Activated T-cell treated with anti-CD3 and anti-CD28 coated beads for 48 hours (primary cell): ENCODE results near the gene MORN3.
"Not testable (repeated sequence)": the region's sequence is repeated elsewhere in the genome, so short reads cannot be mapped to it uniquely, and the experiment has no call there.

Experiments
- DNase-seq: peaks from one replicate; pipeline ENCODE4 v3.0.0-alpha.2; 2020; ENCODE audit warnings: low read depth

Gene MORN3

DNA sequence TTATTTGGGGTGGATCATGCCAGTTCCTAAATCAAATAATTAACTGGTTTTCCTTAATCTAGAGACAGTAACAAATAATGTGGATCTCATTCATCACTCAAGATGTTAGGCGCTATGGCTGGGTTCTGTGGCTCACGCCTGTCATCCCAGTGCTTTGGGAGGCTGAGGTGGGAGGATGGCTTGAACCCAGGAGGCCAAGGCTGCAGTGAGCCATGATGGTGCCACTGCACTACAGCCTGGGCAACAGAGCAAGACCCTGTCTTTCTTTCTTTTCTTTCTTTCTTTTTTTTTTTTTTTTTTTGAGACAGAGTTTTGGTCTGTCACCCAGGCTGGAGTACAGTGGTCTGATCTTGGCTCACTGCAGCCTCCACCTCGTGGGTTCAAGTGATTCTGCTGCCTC lies 23.3 kb upstream of the MORN3 start:
- DNase-seq = not testable (repeated sequence)

DNA sequence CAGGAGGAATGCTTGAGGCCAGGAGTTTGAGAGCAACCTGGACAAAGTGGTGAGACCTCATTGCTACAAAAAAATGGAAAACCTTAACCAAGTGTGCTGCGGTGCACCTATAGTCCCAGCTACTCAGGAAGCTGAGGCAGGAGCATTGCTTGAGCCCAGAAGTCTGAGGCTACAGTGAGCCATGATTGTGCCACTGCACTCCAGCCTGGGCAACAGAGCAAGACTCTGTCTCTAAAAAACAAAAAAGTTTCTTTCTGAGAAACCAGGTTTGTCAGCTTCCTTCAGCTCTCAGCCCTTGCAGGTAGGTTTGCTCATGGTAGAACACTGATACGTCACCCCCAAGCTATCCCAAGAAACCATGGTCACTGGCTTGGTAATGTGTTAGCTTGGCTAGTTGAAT lies 20.0 kb upstream of the MORN3 start:
- DNase-seq = no peak

DNA sequence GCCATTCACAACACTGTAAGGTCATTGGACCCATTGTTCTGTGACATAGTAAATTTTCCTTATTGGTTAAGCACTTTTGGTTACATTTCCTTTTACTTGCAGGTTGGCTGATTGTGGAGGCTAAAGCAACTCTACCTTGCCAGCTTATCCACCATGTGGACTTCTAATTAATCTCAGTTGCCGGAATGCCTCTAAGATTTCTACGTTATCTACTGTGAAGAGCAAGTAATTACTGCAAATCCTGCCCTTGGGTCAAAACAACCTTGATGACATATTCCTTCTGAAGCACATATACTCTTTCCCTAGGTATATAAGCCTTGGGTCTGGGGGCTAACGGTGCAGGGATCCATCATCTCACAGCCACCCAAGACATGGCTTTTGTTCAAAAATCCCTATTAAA lies 19.5 kb upstream of the MORN3 start:
- DNase-seq = no peak

DNA sequence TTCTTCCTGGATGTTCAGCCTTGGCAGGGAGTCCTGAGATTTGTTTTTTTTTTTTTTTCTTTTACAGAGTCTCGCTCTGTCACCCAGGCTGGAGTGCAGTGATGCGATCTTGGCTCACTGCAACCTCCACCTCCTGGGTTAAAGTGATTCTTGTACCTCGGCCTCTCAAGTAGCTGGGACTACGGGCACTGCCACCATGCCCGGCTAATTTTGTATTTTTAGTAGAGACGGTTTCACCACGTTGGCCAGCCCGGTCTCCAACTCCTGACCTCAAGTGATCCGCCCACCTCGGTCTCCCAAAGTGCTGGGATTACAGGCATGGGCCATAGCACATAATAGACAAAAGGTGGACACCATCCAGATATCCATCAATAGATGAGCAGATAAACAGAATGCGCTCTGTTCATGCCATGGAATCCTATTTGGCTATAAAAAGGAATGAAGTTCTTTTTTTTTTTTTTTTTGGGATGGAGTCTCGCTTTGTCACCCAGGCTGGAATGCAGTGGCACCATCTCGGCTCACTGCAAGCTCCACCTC lies 10.3 kb upstream of the MORN3 start:
- not testable (repeated sequence) for DNase-seq

DNA sequence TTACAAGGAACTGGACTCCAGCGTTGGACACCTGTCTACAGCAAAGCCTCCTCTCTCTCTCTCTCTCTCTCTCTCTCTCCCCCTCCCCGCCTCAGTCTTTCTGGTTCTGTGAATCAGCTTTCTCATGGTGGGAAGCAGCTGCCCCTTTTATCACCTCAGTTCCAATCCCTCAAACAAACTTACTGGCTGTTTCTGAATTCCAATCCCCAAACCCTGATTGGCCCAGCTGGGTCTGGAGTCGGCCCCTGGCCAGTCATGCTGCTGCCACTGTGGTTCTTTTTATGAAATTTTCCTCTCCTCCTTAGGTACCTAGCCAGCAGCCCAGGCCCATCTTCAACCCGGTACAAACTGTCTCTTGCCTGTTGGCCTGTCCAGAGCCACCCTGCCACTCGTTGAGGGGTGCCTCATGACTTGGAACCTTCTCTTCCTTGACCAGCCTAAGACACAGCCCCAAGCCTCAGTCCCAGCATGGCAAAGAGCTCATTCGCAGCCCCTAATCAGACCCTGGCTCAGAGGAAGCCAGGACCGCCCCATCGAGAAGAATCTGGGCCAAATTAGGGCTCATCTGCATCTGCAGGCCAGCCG lies 9.4 kb upstream of the MORN3 start:
- DNase-seq = no peak

DNA sequence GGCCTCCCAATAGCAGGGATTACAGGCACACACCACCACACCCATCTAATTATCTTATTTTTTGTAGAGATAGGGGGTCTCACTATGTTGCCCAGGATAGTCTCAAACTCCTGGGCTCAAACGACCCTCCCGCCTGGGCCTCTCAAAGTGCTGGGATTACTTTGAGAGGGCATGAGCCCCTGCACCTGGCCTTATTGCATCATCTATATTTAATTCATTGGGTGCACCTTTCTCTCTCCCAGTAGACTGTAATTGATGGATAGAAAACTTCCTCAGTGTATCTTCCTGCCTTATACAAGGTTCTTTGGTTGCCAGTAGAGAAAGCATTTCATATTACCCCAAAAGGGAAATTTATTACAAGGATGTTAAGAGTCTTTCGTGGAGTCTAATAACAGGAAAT lies 8.9 kb upstream of the MORN3 start:
- no peak for DNase-seq

DNA sequence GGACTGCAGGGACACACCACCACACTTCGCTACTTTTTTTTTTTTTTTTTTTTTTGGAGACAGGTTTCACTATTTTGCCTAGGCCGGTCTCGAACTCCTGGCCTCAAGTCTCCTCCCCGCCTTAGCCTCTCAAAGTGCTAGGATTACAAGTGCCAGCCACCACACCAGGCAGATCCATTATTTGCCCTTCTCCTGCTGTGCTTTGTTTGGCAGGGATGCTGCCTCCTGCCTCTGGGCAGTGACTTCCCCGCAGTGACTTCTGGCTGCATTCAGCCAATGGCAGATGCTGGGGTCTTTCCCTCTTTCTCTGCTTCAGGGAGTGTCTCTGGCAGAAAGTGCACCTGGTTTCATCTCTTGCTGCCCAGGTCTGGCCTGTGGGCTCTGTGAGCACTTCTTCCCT lies 6.7 kb upstream of the MORN3 start:
- DNase-seq = no peak

DNA sequence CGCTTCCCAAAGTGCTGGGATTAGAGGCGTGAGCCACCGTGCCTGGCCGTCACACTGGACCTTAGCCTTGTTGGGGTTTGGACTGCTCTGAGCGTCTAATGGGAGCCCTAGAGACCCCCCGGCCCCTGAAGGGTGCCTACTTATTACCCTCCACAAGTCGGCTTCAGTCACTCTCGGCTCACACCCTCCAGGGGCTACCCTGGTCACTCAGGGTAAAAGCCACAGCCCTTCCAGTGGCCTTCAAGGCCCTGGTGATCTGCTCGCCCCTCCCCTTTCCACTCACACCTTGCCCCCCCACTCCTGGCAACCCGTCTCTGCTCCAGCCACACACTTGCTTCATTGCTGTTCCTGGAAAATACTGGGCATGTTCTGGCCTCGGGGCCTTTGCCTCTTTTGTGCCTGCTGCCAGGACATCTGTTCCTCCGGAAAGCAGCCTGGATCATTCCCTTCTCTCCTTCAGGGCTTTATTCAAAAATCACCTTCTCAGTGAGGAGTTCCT lies 3.6 kb upstream of the MORN3 start:
- DNase-seq = no peak

DNA sequence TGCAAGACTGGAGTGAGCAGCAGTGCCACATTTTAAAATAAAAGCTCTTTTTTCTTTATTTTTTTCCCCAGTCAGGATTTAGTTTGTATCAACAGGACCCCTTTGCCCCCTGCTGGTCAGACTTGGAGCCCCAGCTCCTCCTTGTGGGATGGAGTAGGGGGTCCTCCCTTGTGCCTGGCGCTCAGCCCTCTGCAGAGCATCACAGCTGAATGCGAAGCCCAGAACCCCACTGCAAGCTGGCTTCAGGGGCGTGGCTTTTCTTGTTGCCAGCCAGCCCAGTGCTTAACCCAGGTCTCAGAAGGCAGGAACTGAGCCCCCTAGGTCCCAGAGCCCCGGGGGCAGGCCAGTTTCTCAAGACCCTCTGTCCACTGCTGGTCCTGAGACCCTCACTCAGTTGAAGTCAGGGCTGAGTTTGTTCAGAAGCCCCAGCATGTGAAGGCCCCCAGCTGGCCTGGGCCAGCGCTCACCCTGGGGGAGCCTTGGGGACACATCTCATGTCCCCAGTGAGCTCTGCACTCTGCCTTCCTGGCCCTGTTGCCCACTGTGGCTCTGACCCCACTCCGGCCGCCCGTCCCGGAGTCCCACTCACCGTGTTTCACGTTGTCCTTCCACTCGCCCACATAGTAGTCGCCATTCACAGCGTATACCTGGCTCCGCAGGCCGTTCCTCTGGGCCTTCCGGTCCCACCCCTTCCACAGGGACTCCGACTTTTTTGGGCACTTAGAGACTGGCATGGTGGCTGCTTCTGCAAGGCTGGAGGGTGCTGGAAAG lies 519 bp downstream of the MORN3 start:
- DNase-seq = no peak

DNA sequence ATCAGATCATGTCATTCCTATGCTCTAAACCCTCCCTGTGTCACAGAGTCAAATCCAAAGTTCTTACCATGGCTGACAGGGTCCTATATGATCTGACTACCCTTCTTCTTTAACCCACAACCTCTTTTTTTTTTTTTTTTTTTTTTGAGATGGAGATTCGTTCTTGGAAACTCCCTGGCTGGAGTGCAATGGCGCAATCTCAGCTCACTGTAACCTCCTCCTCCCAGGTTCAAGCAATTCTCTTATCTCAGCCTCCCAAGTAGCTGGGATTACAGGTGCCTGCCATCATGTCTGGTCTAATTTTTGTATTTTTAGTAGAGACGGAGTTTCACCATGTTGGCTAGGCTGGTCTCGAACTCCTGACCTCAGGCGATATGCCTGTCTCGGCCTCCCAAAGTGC lies 2.6 kb downstream of the MORN3 start:
- not testable (repeated sequence) for DNase-seq

DNA sequence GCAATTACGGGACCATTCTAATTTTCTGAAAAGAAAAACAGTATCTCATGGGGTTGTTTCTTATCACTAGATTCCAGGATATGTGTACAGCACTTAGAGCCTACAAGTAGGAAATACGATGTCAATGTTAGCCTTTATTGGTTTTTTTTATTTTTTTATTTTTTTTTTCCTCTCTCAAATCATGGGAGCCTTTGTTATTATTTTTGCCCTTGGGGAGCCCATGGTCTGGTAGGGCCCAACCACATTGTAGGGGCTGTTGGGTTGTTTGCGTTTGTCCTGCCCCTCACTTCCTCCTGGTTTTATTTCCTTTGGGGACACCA lies 5.9 kb downstream of the MORN3 start:
- no peak for DNase-seq

DNA sequence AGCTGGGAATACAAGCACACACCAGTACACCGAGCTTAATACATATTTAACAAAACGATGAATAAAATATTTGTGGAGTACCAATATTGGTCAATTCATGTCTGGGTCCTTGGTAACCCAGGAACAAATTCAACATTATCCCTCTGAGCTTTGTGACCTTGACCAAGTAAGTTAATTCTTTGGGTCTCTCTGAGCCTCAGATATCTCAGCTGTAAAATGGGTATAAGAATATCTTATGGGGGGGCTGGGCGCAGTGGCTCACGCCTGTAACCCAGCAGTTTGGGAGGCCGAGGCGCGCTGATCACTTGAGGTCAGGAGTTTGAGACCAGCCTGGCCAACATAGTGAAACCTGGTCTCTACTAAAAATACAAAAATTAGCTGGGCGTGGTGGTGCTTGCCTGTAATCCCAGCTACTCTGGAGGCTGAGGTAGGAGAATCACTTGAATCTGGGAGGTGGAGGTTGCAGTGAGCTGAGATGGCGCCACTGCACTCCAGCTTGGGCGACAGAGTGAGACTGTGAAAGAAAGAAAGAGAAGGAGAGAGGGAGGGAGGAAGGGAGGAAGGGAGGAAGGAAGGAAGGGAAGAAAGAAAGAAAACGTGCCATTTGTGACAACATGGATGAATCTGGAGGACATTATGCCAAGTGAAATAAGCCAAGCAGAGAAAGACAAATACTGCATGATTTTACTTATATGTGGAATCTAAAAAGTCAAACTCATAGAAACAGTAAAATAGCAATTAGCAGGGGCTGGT lies 7.9 kb downstream of the MORN3 start:
- not testable (repeated sequence) for DNase-seq

DNA sequence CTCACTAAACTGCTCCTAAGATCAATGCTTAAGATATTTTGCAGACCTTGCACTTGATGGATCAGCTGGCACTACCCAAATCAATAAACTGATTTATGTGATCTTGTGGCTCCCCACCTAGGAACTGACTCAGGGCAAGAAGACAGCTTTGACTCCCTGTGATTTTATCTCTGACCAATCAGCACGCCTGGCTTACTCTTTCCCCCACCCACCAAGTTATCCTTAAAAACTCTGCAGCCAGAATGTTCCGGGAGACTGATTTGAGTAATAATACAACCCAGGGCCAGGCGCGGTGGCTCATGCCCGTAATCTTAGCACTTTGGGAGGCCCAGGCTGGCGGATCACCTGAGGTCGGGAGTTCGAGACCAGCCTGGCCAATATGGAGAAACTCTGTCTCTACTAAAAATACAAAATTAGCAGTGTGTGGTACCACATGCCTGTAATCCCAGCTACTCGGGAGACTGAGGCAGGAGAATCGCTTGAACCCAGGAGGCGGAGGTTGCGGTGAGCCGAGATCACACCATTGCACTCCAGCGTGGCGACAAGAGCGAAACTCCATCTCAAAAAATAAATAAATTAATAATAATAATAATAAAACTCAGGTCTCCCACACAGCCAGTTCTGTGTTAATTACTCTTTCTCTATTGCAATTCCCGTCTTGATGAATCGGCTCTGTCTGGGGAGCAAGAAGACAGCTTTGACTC lies 12.0 kb downstream of the MORN3 start:
- peak; percentile 36 for DNase-seq

DNA sequence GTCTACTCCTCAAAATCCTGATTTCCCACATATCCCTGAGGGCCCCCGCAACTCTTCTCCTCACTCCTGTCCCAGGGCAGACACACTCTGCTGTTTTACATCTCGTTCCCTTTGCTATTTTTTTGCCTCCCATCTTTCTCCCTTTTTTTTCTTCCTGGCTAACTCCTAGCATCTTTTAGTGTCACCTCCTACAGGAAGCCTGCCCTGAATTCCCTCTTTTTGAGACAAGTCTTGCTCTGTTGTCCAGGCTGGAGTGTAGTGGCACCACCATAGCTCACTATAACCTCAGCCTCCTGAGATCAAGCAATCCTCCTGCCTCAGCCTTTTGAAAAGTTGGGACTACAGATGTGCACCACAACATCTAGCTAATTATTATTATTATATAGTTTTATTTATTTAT lies 13.3 kb downstream of the MORN3 start:
- no peak for DNase-seq

DNA sequence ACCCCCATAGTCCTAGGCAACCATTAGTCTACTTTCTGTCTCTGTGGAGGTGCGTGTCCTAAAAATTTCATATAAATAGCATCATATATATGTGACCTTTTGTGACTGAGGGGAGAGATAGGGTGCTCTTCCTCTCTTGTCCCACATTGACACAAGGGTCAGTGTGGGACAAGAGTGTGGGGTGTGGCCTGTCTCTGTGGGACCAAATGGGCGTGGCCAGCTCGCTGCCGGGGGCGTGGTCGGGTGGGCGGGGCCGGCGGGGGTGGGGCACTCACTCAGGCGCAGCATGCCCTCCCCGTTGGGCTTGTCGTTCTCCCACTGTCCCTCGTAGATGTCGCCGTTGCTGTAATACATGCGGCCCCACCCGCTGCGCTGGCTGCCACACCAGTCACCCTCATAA lies 15.5 kb downstream of the MORN3 start:
- DNase-seq = no peak

DNA sequence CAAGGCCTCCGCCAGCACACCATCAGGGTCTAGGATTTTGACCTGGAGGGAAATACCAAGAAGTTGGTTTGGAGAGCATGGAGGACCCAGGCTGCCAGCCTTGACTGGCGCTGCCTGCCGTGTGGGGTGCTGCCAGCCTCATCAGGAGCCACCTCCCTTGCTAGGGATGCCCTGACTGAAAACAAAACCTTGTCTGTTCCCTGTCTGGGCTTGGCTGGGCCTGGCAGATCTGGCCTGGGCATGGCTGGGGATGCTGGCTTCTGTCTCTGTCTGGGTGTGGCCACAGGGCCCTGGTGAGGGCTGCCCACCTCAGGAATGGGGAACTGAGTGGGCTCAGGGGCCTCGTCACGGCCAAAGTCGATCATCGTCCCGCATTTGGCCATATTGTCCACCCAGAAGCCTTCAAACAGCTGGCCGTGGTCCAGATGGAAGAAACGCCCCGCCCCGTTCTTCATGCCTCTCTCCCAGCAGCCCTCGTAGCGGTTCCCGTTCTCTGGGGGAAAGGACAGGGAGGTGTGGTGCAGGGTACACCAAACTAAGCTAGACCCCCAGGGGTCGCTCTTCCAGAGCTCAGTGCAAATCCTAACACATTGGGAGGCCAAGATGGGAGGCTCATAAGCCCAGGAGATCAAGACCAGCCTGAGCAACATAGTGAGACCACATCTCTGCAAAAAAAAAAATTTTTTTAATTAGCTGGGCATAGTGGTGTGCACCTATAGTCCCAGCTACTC lies 16.5 kb downstream of the MORN3 start:
- no peak for DNase-seq

DNA sequence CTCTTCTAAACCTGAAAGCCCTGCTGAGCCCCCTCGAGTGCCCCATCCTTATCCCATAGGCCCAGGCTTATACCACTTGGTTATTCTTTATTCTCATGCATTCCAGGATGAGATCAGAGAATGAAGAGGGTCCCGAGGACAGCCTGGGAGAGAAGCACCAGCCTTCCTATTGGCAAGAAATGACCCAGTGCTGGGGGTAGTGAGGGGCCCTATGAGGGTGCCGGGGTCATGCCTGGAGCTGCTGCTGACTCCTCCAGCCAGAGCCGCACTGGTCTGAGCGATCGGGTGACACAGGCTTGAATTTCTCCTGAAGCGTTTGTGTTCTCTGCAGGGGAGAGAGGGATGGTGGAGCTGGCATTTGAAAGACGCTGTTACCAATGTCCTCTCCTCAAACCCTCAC lies 18.1 kb downstream of the MORN3 start:
- DNase-seq = no peak

DNA sequence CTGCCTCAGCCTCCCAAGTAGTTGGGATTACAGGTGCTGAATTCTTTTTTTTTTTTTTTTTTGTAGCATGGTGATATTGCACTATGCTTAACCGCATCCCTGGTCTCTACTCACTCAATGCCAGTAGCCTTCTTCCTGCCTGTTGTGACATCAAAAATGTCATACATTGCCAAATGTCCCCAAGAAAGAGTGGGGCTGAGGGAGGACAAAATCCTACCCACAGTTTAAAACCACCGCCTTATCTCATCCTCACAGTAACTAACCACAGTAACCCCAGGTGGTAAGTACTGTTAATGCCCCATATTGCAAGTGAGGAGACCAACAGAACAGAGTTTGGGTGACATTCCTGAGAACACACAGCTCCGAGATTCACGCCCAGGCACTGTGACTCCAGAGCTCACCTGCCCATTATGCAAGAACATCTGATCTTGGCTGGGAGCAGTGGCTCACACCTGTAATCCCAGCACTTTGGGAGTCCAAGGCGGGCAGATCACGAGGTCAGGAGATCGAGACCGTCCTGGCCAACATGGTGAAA lies 19.6 kb downstream of the MORN3 start:
- no peak for DNase-seq

DNA sequence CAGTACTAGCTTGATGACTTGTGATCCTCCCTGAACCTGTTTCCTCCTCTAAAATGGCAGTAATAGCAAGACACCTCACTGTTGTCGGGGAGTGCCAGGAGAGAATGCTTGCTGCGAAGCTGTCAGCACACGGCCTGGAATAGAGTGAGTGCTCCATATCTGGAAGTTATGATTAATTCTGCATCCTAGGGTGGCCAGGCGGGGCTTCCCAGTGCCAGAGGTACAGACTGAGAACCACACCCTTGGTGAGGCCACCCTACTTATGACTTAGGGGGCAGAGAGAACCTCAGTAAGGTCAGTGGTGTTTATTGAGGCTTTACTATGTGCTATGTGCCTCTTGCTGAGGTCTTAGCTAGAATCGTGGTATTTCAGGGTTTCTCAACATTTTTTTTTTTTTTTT lies 20.1 kb downstream of the MORN3 start:
- no peak for DNase-seq

DNA sequence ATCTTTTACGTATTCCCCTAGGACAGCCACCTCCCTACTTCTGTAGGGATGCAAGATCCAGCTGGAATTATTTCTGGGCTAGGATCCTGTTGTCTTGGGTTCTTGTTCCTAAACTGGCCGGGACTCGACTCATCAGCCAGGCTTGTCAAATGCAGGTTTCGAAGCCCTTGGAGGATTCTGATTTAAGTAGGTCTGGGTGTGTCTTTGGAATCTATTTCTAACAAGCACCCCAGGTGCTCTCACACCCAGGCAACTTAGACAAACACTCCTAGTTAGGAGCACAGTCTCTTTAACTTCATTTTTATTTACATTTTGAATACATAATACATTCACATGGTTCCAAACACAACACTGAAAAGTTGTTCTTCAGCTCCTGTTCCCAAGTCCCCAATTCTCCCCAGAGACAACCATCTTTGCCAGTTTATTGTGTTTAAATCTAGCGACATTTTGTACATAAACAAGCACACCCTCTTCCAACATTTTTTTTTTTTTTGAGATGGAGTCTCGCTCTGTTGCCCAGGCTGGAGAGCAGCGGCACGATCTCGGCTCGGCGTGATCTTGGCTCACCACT lies 20.9 kb downstream of the MORN3 start:
- DNase-seq = no peak

DNA sequence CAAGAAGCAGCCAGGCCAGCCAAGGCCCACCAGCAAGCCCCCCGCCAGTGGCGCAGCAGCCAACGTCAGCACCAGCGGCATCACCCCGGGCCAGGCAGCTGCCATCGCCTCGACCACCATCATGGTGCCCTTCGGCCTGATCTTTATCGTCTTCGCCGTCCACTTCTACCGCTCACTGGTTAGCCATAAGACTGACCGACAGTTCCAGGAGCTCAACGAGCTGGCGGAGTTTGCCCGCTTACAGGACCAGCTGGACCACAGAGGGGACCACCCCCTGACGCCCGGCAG lies 28.2 kb downstream of the MORN3 start:
- DNase-seq = no peak
